Esophagus muscularis mucosa (tissue), 4 donors: ENCODE results near the gene ELFN2. TPM values are rescaled to one million over a fixed set of nuclear protein-coding genes. Genes with fewer than 3 reads are reported as not detected.

ENCODE experiments used
- DNase-seq: peaks from one replicate; pipeline ENCODE4 v3.0.0-alpha.2; 2017; ENCODE audit errors: extremely low spot score
- H3K27ac ChIP-seq, 4 donors: fragments of 200-600 bp; sonication (generic); replicated peaks in 1 of 4; 1 replicate in 3 of 4; 2 replicates in 1 of 4; pipeline ENCODE4 v1.5.1; 2016 to 2019; ENCODE audit warnings: mild to moderate bottlenecking in 1 of 4
- H3K27me3 ChIP-seq, 4 donors: fragments of 200-600 bp; sonication (generic); one replicate each; pipeline versions ENCODE4 v1.5.1 to v1.6.0; 2016 to 2019
- H3K36me3 ChIP-seq, 4 donors: fragments of 200-600 bp; sonication (generic); one replicate each; pipeline ENCODE4 v1.5.1; 2016 to 2019
- H3K4me1 ChIP-seq, 4 donors: fragments of 200-600 bp; sonication (generic); one replicate each; pipeline ENCODE4 v1.5.1; 2016 to 2019
- H3K4me3 ChIP-seq, 4 donors: fragments of 200-600 bp; sonication (generic); 1 replicate in 2 of 4; 2 replicates in 2 of 4; pipeline ENCODE4 v1.5.1; 2016 to 2019; ENCODE audit warnings: mild to moderate bottlenecking in 4 of 4, moderate library complexity in 1 of 4
- H3K9me3 ChIP-seq, 4 donors: fragments of 200-600 bp; sonication (generic); 1 replicate in 3 of 4; 2 replicates in 1 of 4; pipeline ENCODE4 v1.5.1; 2016 to 2019
- CTCF ChIP-seq, 3 experiments: fragments of 200-600 bp in 2 of 3; fragments of 450-650 bp in 1 of 3; sonication (generic) in 2 of 3; IDR thresholded peaks; one replicate each; pipeline ENCODE4 v1.5.1; 2017 to 2019; ENCODE audit warnings: antibody characterized with exemption in 3 of 3, mild to moderate bottlenecking in 2 of 3, moderate library complexity in 1 of 3
- EP300 ChIP-seq: sonication (generic); formaldehyde crosslinking; IDR thresholded peaks from one replicate; pipeline ENCODE4 v1.6.1; 2017; ENCODE audit warnings: antibody characterized with exemption
- POLR2A ChIP-seq: fragments of 450-650 bp; IDR thresholded peaks from one replicate; pipeline ENCODE4 v1.6.1; 2017; ENCODE audit warnings: antibody characterized with exemption, moderate library complexity, mild to moderate bottlenecking, low read depth
- POLR2AphosphoS5 ChIP-seq, 2 donors: sonication (generic); formaldehyde crosslinking; IDR thresholded peaks; one replicate each; pipeline ENCODE4 v1.6.1; 2017; ENCODE audit warnings: antibody characterized with exemption in 2 of 2
- WGBS: methylation state at CpG from one replicate; pipeline ENCODE4 v1.1.5; 2018; 5-methylcytosine and 5-hydroxymethylcytosine counted together
- intact Hi-C: fragments of 100-400 bp; cut with DNase I; formaldehyde crosslinking; loops from one replicate; pipeline ENCODE4 v1.15.1; 2023
- total RNA-seq, 4 donors: library from RNA; depleted of rRNA; stranded (reverse); fragments of >200 nt; gene quantifications; one replicate each; pipeline versions ENCODE4 v1.1.0 to v1.2.1, GENCODE V29; 2016

Gene ELFN2
- total RNA-seq, 4 donors from 2014 or later: 0.17 TPM; not detected in 2

- intact Hi-C loops: loop anchor here (10.0 kb wide), 1 partner anchor 135 kb away; no protein-coding TSS in a partner anchor
- Histone ChIP-seq H3K36me3 (no peaks in the 10 kb centered on the region), H3K27ac (no peak overlapping the region), H3K4me1 (no peaks in the 10 kb centered on the region), H3K4me3 (no peak overlapping the region), H3K9me3 (peaks cover 0 to 8% (median 0%) of the 10 kb centered on the region in 4 donors), H3K27me3 (peaks cover 0 to 82% (median 3%) of the 10 kb centered on the region in 4 donors)
- no peak for TF ChIP-seq CTCF (IDR thresholded peaks at IDR 0.05)
- TF ChIP-seq POLR2A: no peak
- TF ChIP-seq EP300: no peak
- no peak for TF ChIP-seq POLR2AphosphoS5 (IDR thresholded peaks at IDR 0.05)
- no peak for DNase-seq
- WGBS: 40% methylated on average over 12 of the region's 15 CpGs
These were observed 22.2 kb upstream of the ELFN2 start for GRCh38 chr22:37449331-37450001.

- TF ChIP-seq POLR2A (no peak), EP300 (no peak), CTCF (IDR thresholded peaks at IDR 0.05) (no peak), POLR2AphosphoS5 (IDR thresholded peaks at IDR 0.05) (no peak)
- Histone ChIP-seq H3K4me1 (no peaks in the 10 kb centered on the region), H3K4me3 (no peak overlapping the region), H3K27me3 (peaks cover 0 to 78% (median 3%) of the 10 kb centered on the region in 4 donors), H3K27ac (no peak overlapping the region), H3K36me3 (no peaks in the 10 kb centered on the region), H3K9me3 (peaks cover 0 to 8% (median 0%) of the 10 kb centered on the region in 4 donors)
- WGBS: 82% methylated on average over 14 of the region's 18 CpGs
- intact Hi-C loops: no loop called here
- DNase-seq: no peak
These were observed 21.3 kb upstream of the ELFN2 start for GRCh38 chr22:37448516-37449127.

- no peak for DNase-seq
- TF ChIP-seq POLR2A (no peak), POLR2AphosphoS5 (IDR thresholded peaks at IDR 0.05) (no peak), CTCF (IDR thresholded peaks at IDR 0.05) (no peak), EP300 (no peak)
- Histone ChIP-seq H3K4me1 (no peaks in the 10 kb centered on the region), H3K27me3 (peaks cover 0 to 86% (median 3%) of the 10 kb centered on the region in 4 donors), H3K36me3 (no peaks in the 10 kb centered on the region), H3K4me3 (no peak overlapping the region), H3K9me3 (peaks cover 0 to 12% (median 8%) of the 10 kb centered on the region in 4 donors), H3K27ac (no peak overlapping the region)
- WGBS: 84% methylated on average over 9 of the region's 9 CpGs
- intact Hi-C loops: no loop called here
These were observed 18.2 kb upstream of the ELFN2 start for GRCh38 chr22:37445501-37445900.

GRCh38 chr22:37443977-37444376 is 16.7 kb upstream of the ELFN2 start:
- WGBS: 76% methylated on average over 7 of the region's 7 CpGs
- peaks cover 0 to 86% (median 2%) of the 10 kb centered on the region in 4 donors for H3K27me3 ChIP-seq

More at GRCh38 chr22:37443977-37444376, 16.7 kb upstream of the ELFN2 start:
- TF ChIP-seq EP300: no peak
- no peak for TF ChIP-seq POLR2AphosphoS5 (IDR thresholded peaks at IDR 0.05)
- no peak for TF ChIP-seq CTCF (IDR thresholded peaks at IDR 0.05)
- no peak overlapping the region for H3K27ac ChIP-seq
- no peaks in the 10 kb centered on the region for H3K4me1 ChIP-seq
- H3K36me3 ChIP-seq: no peaks in the 10 kb centered on the region
- intact Hi-C loops: no loop called here
- H3K4me3 ChIP-seq: no peak overlapping the region
- H3K9me3 ChIP-seq: peaks cover 0 to 17% (median 7%) of the 10 kb centered on the region in 4 donors
- DNase-seq: no peak
